ENCODE measurements around the gene CD48.
"Not testable (repeated sequence)": the region's sequence is repeated elsewhere in the genome, so short reads cannot be mapped to it uniquely, and the experiment has no call there.

Gene CD48

DNA sequence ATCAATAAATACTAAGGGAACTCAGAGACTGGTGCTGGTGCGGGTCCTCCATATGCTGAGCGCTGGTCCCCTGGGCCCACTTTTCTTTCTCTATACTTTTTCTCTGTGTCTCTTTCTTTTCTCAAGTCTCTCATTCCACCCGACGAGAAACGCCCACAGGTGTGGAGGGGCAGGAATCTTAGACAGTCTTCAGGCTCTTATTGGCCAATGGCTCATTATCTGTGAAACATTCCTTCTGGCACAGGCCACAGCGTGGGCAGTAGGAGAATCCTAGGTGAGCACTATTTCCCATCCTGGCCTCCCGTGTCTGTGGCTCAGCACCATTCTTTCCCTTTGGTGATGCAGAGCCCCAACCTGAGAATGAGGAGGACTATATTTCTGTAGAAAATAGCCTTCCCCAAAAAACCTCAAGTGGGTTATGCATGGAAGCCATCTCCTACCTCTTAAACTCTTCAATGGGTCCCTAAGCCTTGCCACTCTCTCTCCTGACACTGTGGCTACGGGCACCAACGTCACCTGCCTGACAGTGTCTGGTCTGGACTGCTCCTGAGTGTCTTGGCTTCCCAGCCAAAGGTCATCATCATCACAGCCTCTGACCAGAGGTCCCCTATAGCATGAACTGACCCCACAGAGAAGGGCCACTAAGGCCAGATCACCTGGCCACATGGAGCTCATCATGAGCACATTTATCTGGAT is 58.5 kb downstream of the CD48 start:
- no peak for DNase-seq (ENCODE audit: low spot score)

GRCh38 chr1:160652065-160652641 is 59.5 kb downstream of the CD48 start:
- not testable (repeated sequence) for DNase-seq (ENCODE audit: low spot score)

DNA sequence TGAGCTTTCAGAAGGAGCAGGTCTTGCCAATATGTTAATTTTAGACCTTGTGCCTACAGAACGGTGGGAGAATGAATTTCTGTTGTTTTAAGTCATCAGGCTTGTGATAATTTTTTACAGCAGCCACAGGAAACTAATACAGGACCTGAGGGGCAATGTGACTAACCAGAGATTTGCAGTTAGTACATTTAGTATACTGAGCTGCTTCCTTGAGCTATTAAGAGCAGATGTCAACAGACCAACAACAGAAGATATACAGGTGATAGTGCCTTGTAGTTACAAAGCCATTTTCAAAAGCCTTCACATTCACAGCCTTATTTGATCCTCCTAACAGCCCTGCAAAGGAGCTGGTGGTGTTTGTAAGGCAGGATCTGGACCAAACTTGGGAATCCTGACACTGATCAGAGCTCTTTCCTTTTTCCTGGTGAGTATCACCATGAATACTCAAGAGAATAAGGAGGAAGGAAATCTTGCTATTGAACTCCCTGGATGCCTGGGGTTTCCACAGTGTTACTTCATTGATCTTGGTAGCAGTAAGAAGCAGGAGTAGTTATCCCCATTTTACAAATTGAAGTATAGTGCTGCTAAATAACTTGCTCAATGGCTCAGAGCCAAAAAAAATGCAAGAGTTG is 60.1 kb downstream of the CD48 start:
- DNase-seq (ENCODE audit: low spot score) = no peak

DNA sequence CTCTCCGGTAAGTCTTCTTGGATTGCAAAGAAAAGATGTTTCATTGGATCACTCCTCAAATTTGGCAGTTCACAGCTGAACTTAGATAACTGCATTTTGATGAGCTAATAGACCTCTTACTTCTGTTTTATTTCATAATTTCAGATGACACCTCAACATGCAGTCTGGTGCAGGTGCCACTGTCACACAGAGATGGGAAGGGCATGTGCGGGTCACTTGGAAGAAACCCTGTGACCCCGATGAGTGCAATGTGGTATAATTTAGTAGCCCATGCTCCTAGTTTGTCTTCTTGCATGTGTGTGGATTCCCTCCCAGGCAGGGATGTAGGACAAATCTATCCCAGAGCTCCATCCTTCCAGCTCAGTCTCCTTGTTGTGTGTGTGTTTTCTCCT is 64.3 kb downstream of the CD48 start:
- DNase-seq (ENCODE audit: low spot score) = no peak

DNA sequence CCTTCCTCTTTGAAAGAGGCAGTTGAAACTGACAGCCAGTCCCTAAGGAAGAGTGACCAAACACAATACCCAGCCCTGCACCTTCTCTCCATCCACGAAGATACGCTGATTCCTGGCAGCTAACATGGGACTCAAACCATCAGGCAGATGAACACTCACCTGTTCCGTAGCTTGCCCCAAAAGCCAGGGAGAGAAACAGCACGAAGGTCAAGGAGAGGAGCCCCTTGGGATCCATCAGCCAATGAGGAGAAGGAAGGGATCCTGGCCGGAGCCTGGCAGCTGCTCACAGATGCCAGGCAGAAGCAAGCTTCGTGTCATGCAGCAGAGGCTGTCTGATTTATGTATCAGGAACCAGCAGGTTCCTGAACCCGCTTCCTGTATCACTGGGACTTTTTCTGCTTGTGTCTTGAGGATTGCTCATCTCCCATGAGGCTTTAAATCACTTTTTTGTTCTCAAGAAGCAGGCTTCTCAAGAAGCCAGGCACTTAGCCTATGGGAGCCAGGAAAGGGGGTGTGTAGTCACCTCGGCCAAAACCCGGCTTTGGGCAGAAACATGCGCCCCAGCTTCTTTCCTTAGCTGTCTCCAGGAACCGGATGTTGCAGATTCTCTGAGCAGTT is 64.8 kb downstream of the CD48 start, which contains the start of gene SLAMF1:
SLAMF1 (minus strand) TSS at position 334 of the 618 bp plus-strand sequence; CDS start at position 235, 99 bp downstream.
- DNase-seq (ENCODE audit: low spot score) = no peak

DNA sequence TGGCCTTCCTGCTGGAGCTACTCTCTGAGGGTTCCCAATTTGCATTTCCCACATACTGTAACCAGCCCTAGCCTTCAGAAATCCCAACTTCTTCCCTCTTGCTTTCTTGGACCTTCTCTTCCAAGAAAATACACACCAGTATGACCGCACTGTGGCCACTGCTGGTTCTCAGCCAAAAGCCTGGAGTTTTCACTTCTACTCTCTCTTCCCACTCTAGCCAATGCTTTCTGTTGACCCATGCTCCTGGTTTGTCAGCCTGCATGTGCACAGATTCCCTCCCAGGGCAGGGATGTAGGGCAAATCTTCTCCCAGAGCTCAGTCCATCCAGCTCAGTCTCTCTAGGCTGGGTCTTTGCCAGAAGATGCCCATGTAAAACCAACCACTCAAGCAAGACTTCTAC is 65.4 kb downstream of the CD48 start:
- DNase-seq (ENCODE audit: low spot score) = no peak

DNA sequence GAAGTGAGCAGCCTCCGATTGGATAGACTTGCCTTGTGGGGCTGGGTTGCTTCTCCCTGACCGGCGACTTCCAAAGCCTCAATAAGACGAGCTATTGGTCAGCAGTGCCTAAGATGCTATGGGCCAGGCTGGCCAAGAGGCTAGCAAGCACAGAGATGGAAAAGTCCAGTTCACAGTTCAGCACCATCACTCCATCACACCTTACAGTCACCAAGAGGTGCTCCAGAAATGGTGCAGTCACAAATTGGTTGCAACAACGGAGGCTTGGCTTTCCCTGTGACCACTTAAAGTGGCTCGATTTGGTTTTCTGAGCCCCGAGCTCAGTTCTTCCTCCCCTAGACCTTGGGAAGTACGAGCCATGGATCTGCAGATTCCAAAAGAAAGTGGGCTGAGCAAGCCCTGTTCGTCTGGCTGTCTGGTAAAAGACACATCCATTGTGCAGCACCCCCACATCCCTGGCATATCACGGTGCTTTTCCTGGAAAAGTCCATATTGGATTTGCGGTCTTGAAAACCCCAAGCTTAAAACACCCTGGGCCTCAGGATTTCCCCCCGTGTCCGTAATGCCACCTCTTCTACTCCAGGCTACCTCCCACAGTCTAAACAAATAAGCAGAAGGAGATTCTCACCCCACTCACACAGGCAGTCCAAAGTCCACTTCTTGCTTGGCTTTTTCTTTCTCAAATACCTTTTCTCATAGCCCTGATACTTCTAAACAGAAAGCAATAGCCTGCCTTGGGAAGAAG is 66.1 kb downstream of the CD48 start:
- DNase-seq (ENCODE audit: low spot score) = no peak

DNA sequence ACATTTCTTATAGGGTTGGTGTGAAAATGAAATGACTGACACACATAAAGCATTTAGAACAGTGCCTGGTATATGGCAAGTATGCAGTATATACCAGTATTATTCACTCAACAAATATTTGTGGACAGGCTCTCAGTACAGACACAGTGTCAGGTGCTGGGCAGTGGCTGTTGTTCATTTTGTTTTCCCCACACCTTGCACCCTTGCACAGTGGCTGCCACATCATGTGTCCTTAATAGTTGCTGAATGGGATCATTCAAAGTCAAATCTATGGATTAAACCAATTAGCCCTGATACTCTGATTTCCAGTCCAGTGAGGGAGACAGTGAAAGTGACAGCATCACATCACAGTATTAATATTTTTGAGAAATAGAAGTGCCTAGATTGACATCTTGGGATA is 67.2 kb downstream of the CD48 start:
- no peak for DNase-seq (ENCODE audit: low spot score)

DNA sequence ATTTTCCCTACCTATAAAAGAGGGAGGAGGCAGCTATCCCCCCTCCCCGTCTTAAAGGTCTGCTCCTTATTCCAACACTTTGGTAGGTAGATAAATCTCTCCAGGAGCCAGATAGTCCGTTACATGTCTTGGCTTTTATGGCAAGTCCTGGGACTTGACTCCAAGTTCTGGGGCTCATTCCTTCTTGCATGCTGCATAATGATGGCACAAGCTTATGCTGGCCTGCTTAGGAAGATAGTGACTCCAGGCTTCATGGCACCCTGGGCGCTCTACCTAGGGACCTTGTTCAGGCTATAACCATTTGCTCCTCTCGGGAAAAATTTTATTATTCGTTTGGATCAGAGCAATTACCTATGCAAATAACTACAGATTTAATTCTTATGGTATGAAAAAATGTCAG is 68.5 kb downstream of the CD48 start:
- DNase-seq (ENCODE audit: low spot score) = no peak

DNA sequence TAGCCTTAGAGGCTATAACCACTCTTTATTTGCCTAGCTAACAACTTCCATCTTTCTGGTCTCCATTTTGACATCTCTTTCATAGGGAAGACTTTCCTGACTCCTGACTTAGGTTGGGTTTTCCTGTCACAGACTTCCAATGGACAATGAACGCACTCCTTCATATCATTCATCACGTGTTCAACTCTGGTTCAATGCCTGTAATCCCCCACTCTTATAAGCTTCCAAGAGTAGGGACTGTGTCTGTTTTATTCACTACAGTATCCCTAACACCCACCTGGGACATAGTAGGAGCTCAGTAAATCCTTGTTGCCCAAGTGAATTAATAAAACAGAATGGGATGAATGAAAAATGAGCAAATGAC is 69.4 kb downstream of the CD48 start:
- DNase-seq (ENCODE audit: low spot score) = no peak

GRCh38 chr1:160641323-160642280 is 70.0 kb downstream of the CD48 start:
- no peak for DNase-seq (ENCODE audit: low spot score)

DNA sequence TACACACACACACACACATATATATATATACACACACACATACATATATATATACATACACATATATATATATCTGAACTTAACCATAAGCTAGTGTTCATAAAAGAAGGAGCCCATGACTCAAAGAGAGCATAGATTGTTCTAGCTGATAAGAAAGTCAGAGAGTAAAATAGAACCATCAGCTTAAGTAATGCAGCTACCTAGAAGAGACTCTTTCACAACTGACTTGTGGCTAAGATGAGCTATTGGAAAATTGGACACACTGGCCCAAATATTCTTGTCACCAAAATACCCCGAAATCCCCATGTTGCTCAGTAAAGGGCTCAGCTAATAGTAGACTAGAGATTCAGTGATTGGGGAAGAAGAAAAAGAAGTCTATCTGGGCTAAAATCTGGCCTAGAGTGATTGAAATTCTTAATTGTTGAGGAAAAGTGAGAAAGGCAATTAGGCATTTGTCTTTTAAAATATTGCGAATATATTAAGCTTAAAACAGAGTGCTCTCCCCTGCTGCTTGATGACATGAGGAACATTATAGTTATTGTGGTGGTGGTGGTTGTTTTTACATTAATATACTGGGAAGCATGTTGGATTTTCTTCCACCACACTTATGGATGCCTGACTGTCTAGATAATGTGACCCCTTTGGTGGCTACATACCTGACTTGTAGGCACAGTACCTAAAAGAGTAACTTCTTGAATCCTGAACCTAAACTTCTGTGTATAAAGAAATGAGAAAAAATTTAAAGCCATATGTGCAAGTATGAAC is 71.1 kb downstream of the CD48 start:
- DNase-seq (ENCODE audit: low spot score) = no peak

- no peak for DNase-seq (ENCODE audit: low spot score)
Measured at GRCh38 chr1:160639652-160640051, 72.0 kb downstream of the CD48 start.

GRCh38 chr1:160638926-160639325 is 72.7 kb downstream of the CD48 start:
- no peak for DNase-seq (ENCODE audit: low spot score)

DNA sequence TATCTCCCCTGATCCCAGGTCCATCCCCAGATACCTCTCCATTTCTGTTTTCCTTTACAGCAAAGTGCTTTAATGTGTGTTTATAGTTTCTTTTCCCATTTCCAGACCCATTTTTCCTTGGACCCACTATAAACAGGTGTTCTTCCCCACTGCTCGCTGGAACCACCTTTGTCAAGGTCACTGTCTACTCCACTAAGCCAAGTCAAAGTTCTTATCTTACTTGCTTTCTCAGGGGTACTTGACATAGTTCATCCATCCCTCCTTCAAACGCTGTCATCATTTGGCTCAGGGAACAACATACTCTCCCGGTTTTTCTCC is 73.1 kb downstream of the CD48 start:
- DNase-seq (ENCODE audit: low spot score) = no peak

- DNase-seq (ENCODE audit: low spot score) = peak; percentile 27
Measured at GRCh38 chr1:160637821-160638539, 73.6 kb downstream of the CD48 start.

DNA sequence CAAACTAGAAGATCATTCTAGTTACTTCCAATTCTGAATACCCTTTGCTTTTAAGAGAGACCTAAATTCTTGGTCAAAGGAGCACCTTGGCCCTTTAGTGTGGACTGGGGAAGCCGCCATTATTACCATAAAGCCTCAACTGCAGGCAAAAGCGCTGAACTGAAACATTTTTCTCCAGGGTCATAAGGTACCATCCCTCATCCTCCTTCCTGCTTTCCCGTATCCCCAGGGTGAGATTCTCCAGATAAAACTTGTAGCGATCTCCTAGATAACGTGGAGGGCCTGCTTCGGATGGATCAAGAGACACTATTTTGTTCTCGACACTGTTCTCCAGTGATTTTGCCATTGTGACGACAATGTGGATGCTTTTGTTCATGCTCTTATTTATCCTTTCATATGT is 74.6 kb downstream of the CD48 start:
- DNase-seq (ENCODE audit: low spot score) = no peak

DNA sequence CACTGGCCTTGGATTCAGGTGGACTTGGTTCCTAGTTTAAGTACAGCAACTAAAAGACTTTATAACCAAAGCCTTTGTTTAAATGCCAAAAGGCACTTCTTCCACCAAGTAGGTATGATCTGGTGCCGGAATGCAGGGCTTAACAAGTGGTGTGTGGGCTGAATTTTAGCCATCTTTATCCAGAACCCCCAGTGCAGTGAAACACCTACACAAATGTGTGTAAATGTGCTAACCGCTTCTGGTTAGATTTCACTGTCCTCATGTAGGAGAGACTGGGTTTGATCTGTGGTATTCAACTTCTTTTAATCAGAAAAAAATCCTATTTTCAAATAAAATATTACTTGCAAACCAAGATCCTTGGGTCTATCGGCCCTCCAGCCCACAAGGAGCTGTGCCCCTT is 75.1 kb downstream of the CD48 start:
- DNase-seq (ENCODE audit: low spot score) = no peak

DNA sequence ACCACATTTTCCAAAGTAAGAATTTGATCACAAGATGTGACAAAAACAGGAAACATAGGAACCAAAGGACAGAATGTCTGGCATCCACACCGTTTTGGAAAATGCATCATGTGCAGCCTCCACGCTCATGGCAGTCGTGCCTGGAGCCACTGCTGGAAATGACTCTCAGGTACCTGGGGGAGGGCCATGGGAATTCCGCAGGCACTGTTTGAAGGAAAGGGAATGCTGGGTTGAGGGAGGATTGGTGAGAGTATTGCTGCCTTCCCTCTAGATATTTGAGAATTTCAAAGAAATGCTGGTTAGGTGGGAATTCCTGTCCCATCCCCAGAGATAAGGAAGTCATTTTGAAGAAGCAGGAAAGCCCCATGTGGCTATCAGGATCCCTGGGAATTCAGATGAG is 75.5 kb downstream of the CD48 start:
- DNase-seq (ENCODE audit: low spot score) = no peak

All from GM03348 (cell line).